Subcutaneous abdominal adipose tissue (tissue), 5 donors: ENCODE measurements around the gene EXOC1.

ENCODE experiments used
- H3K27ac ChIP-seq: one replicate; pipeline ENCODE4 v1.7.0; 2013; ENCODE audit warnings: low read depth, mild to moderate bottlenecking, inconsistent platforms, low read length, moderate library complexity
- H3K27me3 ChIP-seq, 5 donors: one replicate each; pipeline ENCODE4 v1.7.0; 2013; ENCODE audit warnings: low read length in 5 of 5, inconsistent platforms in 1 of 5; ENCODE audit not compliant: control insufficient read depth in 5 of 5, insufficient read depth in 4 of 5
- H3K36me3 ChIP-seq, 5 donors: one replicate each; pipeline ENCODE4 v1.7.0; 2013; ENCODE audit warnings: low read length in 5 of 5; ENCODE audit not compliant: control insufficient read depth in 5 of 5, insufficient read depth in 5 of 5
- H3K4me1 ChIP-seq, 5 donors: one replicate each; pipeline ENCODE4 v1.7.0; 2013; ENCODE audit warnings: low read length in 5 of 5, mild to moderate bottlenecking in 3 of 5, moderate library complexity in 1 of 5; ENCODE audit not compliant: control insufficient read depth in 5 of 5, insufficient read depth in 5 of 5
- H3K4me3 ChIP-seq, 5 donors: one replicate each; pipeline ENCODE4 v1.7.0; 2013; ENCODE audit warnings: low read length in 5 of 5, low read depth in 1 of 5
- H3K9ac ChIP-seq, 5 donors: one replicate each; pipeline ENCODE4 v1.7.0; 2013; ENCODE audit warnings: low read length in 5 of 5, mild to moderate bottlenecking in 4 of 5, moderate library complexity in 3 of 5
- H3K9me3 ChIP-seq, 5 donors: one replicate each; pipeline ENCODE4 v1.7.0; 2013; ENCODE audit warnings: low read length in 5 of 5; ENCODE audit not compliant: control insufficient read depth in 5 of 5
- donor health status: healthy.
- donor health status: healthy.
- donor health status: healthy.
- donor health status: healthy.
- donor health status: healthy.

The EXOC1 gene

DNA sequence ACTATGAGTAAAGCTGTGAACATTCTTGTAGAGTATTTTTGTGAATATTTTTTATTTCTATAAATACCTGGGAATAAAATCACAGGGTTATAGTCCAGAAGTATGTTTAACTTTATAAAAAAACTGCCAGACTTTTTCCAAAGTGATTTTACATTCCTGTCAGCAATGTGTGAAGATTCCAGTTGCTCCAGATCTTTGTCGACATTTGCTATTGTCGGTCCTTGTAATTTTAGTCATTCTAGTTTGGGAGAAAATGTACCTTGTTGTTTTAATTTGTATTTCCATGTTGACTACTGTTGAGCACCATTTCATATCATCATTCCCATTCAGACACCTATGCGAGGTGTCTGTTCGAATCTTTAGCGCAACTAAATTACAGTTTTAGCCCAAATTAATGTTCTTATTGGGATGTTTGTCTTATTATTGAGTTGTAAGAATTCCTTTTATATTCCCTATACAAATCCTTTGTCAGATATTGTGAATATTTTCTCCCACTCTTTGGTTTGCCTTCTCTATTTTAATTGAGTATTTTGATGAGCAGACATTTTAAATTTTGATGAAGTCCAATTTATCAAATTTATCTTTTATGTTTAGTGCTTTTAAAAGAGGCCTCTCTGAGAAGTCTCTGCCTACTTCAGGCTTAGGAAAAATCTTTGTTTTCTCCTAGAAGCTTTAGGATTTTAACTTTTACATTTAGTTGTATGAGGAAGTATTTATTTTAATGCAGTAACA, 97.9 kb downstream of the EXOC1 start:
- Histone ChIP-seq H3K9ac (no peak overlapping the region), H3K9me3 (no peaks in the 10 kb centered on the region), H3K4me1 (peaks cover 1 to 22% (median 18%) of the 10 kb centered on the region in 5 donors), H3K27me3 (no peaks in the 10 kb centered on the region), H3K4me3 (no peak overlapping the region), H3K36me3 (peaks cover 2 to 9% (median 6%) of the 10 kb centered on the region in 5 donors), H3K27ac (no peak overlapping the region)
